Stimulated activated naive CD8-positive, alpha-beta T cell treated with anti-CD3 and anti-CD28 coated beads, Interleukin-15, Interleukin-2, amounts not matched to agents 100 ng/mL and 50 ng/mL, for 24 hours (primary cell): Measurements from ENCODE around the gene PPIL6.

Experiments used
- H3K27ac Mint-ChIP-seq: one replicate; pipeline ENCODE4 v1.8.0; 2021; ENCODE audit warnings: mild to moderate bottlenecking, mixed read lengths
- H3K27me3 Mint-ChIP-seq: one replicate; pipeline ENCODE4 v1.8.0; 2021; ENCODE audit warnings: mixed read lengths
- H3K36me3 Mint-ChIP-seq: one replicate; pipeline ENCODE4 v1.8.0; 2021; ENCODE audit warnings: low read depth, mixed read lengths
- H3K4me1 Mint-ChIP-seq: one replicate; pipeline ENCODE4 v1.8.0; 2021; ENCODE audit warnings: low read depth, mixed read lengths
- H3K4me3 Mint-ChIP-seq: one replicate; pipeline ENCODE4 v1.8.0; 2021; ENCODE audit warnings: mild to moderate bottlenecking, mixed read lengths
- H3K9me3 Mint-ChIP-seq: one replicate; pipeline ENCODE4 v1.8.0; 2021; ENCODE audit warnings: mixed read lengths

Gene PPIL6

DNA sequence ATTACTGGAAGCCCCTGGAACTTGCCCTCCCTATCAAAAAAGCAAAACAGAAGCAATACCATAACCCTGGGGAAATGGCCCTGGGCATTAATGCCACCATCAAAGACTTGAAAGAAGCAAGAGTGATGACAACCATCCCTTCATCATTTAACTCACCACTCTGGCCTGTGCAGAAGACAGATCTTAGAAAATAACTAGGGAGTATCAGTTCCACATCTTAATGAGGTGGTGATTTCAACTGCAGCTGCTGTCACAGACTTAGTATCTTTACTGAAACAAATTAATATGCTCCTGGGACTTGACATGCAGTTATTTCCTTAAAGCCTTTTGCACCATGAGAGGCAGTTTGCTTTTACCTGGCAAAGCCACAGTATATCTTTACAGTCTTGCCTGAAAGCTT lies 82.2 kb downstream of the PPIL6 start:
- no peak overlapping the region for H3K27ac Mint-ChIP-seq
- peaks cover 3% of the 10 kb centered on the region for H3K4me1 Mint-ChIP-seq
- H3K9me3 Mint-ChIP-seq = peaks cover 4% of the 10 kb centered on the region
- H3K36me3 Mint-ChIP-seq = peaks cover 76% of the 10 kb centered on the region
- H3K4me3 Mint-ChIP-seq = no peak overlapping the region
- no peaks in the 10 kb centered on the region for H3K27me3 Mint-ChIP-seq

DNA sequence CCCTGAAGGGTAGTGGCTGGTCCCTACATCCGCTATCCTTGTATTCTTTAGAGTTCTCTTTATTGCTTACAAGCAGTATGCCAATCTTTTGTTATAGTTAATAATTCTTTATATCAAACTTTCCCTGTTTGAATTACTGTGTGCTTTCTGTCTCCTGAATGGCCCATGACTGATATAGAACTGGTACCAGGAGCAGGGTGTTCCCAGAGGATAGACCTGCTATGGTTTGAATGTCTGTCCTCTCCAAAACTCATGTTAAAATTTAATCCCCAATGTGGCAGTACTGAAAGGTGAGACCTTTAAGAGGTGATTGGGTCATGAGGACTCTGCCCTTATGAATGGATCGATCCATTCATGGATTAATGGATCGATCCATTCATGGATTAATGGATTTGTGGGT lies 84.2 kb downstream of the PPIL6 start:
- no peak overlapping the region for H3K27ac Mint-ChIP-seq
- no peaks in the 10 kb centered on the region for H3K27me3 Mint-ChIP-seq
- H3K4me1 Mint-ChIP-seq = peaks cover 3% of the 10 kb centered on the region
- no peak overlapping the region for H3K4me3 Mint-ChIP-seq
- H3K9me3 Mint-ChIP-seq = peaks cover 4% of the 10 kb centered on the region
- H3K36me3 Mint-ChIP-seq = peaks cover 72% of the 10 kb centered on the region

DNA sequence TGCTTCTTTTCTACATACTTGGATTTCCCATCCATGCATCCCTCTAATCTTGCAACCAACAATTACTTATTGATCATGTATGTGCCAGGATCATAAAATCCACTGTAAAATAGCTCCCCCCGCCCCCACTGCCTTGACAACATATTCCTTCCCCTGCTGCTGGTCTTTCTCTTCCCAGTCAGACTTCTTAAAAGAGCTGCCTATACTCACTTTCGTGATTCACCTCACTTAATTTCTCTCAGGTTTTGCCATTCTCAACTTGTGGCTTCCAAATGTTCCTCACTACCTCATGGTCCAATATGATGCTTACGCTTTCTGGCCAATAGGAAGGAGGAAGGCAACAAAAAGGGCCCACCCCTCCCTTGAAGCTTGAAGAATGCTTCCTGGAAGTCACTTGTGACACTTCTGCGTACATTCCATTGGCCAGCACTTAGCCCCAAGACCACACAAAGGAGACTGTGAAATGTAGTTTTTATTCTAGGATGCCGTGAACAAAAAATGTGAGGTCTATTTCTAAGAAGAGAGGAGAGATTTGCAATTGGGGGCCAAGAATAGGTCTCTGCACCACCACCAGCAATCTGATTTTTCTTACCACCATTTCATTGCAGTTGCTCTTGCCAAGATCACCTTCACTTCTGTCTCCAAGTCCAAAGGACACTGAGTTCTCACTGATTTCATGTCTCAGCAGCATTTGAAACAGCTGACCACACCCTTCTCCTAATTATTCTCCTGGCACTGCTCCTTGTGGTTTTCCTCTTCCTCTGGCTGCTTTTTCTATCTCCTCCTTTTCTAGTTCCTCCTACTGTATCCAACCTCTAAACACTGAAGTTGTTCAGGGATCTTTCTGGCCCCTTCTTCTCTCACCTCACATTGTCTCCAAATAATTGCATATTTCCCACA lies 88.9 kb downstream of the PPIL6 start:
- Mint-ChIP-seq H3K36me3 (peaks cover 38% of the 10 kb centered on the region), H3K9me3 (no peaks in the 10 kb centered on the region), H3K4me3 (no peak overlapping the region), H3K4me1 (peaks cover 3% of the 10 kb centered on the region), H3K27ac (no peak overlapping the region), H3K27me3 (no peaks in the 10 kb centered on the region)

DNA sequence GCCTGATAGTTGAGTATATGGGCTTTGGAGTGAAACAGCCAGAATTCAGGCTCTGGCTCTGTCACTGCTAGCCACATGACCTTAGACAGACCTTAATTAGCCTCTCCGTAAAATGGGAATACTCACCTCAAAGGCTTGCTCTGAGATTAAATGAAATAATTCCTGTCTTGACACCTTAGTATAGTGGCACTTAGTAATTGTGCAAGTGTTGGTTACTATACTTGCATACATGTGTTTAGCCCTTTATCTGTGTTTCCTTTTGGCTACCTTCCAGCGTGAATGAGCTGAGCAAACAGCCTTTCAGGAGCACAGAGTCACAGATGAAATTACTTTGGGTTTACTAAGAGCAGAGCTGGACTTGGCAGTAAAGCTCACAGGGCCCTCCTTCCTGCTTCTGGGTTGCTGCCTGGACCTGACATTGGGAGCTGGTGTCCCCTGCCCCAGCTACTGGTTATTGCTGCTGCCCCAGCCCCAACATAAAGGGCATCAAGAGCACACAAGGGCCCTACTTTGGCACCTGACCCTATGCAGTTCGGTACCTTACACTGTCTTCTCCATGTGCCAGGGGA lies 90.9 kb downstream of the PPIL6 start:
- Mint-ChIP-seq H3K9me3 (no peaks in the 10 kb centered on the region), H3K27ac (no peak overlapping the region), H3K27me3 (no peaks in the 10 kb centered on the region), H3K4me1 (peaks cover 8% of the 10 kb centered on the region), H3K4me3 (no peak overlapping the region), H3K36me3 (peaks cover 28% of the 10 kb centered on the region)

DNA sequence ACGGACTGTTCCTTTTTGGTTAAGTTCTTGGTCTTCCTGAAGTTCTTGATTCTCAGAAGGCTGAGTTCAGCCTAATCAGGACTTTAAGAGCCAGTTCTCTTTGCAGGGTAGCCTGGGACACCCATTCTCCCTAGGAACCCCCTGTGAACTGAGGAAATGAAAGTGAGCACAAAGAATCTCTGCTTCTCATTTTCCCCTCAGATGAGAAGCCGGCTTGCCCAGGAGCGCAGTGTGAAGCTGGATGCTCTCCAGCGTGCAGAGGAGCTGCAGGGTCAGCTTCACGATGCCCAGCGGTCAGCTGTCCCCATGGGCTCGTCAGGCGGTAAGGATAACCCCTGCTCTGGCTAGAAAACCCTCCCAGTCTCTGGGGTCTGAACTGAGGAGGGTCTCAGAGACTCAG lies 92.2 kb downstream of the PPIL6 start:
- Mint-ChIP-seq H3K9me3 (no peaks in the 10 kb centered on the region), H3K4me3 (no peak overlapping the region), H3K36me3 (peaks cover 19% of the 10 kb centered on the region), H3K27me3 (no peaks in the 10 kb centered on the region), H3K4me1 (peaks cover 8% of the 10 kb centered on the region), H3K27ac (no peak overlapping the region)

DNA sequence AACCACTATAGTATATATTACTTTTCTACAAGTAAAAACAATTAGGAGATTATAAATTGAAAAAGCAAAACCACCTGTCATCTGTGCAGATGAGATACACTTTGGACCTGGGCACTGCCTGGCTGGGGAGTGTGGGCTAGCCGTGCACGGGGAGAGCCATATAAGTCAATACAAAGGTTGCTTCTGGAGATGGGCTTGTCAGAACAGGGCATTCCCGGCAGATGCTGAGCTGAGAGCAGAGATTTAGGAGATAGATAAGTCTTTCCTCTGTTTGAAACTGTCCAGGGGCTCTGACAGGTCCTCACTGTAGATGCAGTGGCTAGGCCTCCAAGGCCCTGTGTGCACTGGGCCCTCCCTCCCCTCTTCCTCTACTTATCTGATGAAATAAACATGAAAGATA lies 92.6 kb downstream of the PPIL6 start:
- no peaks in the 10 kb centered on the region for H3K27me3 Mint-ChIP-seq
- H3K9me3 Mint-ChIP-seq = no peaks in the 10 kb centered on the region
- H3K27ac Mint-ChIP-seq = no peak overlapping the region
- H3K36me3 Mint-ChIP-seq = peaks cover 14% of the 10 kb centered on the region
- no peak overlapping the region for H3K4me3 Mint-ChIP-seq
- H3K4me1 Mint-ChIP-seq = peaks cover 8% of the 10 kb centered on the region

DNA sequence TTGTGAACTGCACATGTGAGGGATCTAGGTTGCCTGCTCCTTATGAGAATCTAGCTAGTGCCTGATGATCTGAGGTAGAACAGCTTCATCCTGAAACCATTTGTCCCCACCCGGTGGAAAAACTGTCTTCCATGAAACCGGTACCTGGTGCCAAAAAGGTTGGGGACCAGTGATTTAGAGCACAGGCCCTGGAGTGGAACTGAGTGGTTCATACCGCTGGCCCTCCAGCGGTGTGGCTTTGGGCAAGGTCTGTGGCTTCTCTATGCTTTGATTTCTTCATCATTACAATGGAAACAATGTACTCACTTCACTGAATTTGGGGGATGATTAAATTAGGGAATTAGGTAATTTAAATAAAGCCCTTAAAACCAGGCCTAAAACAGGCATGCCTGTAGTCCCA lies 94.4 kb downstream of the PPIL6 start:
- H3K36me3 Mint-ChIP-seq = peaks cover 3% of the 10 kb centered on the region
- H3K27me3 Mint-ChIP-seq = no peaks in the 10 kb centered on the region
- H3K9me3 Mint-ChIP-seq = no peaks in the 10 kb centered on the region
- H3K4me1 Mint-ChIP-seq = peaks cover 4% of the 10 kb centered on the region
- H3K4me3 Mint-ChIP-seq = no peak overlapping the region
- no peak overlapping the region for H3K27ac Mint-ChIP-seq

DNA sequence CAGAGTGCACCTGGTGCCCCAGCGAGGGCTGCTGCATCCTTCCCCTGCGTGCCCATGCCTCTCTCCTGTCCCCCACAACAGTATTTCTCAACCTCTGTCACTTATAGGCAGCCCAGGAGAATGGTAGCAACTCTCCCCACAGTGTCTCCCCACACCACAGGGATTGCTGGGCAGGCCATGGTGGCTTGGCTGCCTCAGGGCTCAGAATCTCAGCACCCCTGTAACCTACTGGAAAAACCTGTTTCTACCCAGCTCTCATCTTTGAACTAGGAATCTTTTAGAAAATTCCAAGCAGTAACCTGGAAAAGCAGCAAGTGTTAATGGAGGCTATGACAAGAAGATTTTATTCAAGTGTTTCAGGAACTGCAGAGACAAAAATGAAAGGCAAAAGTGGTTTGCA lies 96.2 kb downstream of the PPIL6 start:
- peaks cover 4% of the 10 kb centered on the region for H3K4me1 Mint-ChIP-seq
- H3K4me3 Mint-ChIP-seq = no peak overlapping the region
- H3K9me3 Mint-ChIP-seq = no peaks in the 10 kb centered on the region
- no peaks in the 10 kb centered on the region for H3K36me3 Mint-ChIP-seq
- H3K27ac Mint-ChIP-seq = no peak overlapping the region
- H3K27me3 Mint-ChIP-seq = no peaks in the 10 kb centered on the region

DNA sequence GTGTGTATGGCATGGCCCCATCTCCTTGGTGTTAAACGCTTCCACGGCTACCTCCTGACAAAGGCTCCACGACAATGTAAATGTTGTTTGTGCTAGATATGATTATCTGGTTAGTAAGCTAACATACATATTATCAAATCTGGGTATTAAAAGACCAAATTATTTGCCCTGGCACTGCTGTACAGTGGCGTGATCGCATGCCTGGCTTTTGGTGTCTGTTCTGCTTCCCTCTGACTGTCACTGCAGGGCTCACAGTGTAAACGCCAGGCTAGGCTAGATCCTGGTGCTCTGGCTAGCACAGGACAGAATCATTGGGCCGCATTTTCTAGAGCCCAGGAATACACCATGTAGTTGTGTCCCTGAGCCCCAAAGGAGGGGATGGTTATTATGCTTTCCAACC lies 96.9 kb downstream of the PPIL6 start:
- no peaks in the 10 kb centered on the region for H3K36me3 Mint-ChIP-seq

DNA sequence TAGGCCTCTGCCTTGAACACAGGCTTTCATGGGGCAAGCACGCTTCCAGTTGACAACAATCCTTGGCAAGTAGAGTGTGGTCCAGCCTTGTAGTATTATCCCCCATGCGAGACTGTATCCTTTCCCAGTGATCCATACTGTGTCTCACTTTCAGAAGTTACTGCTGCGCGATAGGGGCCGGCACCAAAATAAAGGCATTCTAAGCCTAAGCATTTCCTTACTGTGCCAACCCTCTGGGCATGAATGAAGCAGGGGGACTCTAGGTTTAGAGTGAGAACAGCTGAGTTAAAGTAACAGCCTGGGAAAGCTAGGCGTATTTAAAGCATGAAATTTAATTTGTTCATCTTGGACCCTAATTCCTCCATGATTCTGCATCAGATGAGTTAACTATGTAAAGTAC lies 97.5 kb downstream of the PPIL6 start:
- Mint-ChIP-seq H3K4me3 (no peak overlapping the region), H3K27ac (no peak overlapping the region), H3K36me3 (no peaks in the 10 kb centered on the region), H3K27me3 (no peaks in the 10 kb centered on the region), H3K4me1 (peaks cover 4% of the 10 kb centered on the region), H3K9me3 (no peaks in the 10 kb centered on the region)

More for the DNA sequence above, 96.9 kb downstream of the PPIL6 start:
- H3K27ac Mint-ChIP-seq = no peak overlapping the region
- no peak overlapping the region for H3K4me3 Mint-ChIP-seq
- H3K4me1 Mint-ChIP-seq = peaks cover 4% of the 10 kb centered on the region
- no peaks in the 10 kb centered on the region for H3K9me3 Mint-ChIP-seq
- H3K27me3 Mint-ChIP-seq = no peaks in the 10 kb centered on the region

DNA sequence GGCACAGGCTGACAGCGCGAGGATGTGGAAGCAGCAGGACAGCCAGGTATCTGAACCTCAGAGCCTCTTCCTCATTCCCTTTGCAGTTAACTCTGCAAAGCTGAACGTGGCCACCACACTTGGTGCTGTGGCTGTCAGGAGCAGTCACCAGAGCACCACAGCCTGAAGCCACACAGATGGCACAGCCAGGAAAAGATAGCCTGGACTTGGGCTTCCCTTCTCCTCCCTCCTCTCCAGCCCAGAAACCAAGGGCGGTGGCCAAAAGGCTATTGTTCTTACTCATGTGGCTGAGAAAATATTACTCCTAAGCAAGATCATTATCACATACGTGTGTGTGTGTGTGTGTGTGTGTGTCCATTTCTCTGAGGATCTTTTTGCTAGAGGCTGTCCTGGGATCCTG lies 97.9 kb downstream of the PPIL6 start:
- no peaks in the 10 kb centered on the region for H3K36me3 Mint-ChIP-seq
- peaks cover 4% of the 10 kb centered on the region for H3K4me1 Mint-ChIP-seq
- no peak overlapping the region for H3K27ac Mint-ChIP-seq
- no peaks in the 10 kb centered on the region for H3K27me3 Mint-ChIP-seq
- no peaks in the 10 kb centered on the region for H3K9me3 Mint-ChIP-seq
- no peak overlapping the region for H3K4me3 Mint-ChIP-seq

DNA sequence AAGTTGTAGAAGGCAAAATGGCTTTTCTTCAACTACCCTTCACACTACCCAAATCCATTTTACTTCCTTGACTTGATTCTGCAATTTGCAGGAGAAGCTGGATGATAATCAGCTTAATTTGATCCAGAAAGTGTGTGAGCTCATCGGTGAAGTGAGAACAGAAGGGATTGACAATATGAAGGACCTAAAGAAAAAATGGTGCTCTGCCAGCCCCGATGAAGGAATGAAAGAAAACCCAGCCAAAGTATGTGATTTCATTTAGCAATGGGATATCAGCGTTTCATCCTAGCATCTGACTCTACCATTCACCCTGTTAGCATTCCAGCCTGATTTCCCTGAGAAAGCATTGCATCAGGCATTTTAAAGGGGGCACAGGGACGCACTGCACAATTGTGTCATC lies 99.6 kb downstream of the PPIL6 start:
- H3K9me3 Mint-ChIP-seq = no peaks in the 10 kb centered on the region
- no peaks in the 10 kb centered on the region for H3K4me1 Mint-ChIP-seq
- H3K36me3 Mint-ChIP-seq = no peaks in the 10 kb centered on the region
- H3K4me3 Mint-ChIP-seq = no peak overlapping the region
- H3K27ac Mint-ChIP-seq = no peak overlapping the region
- H3K27me3 Mint-ChIP-seq = no peaks in the 10 kb centered on the region
